GM21825 (cell line): ENCODE results near the gene CMTM8.
"Not testable (repeated sequence)": the region's sequence is repeated elsewhere in the genome, so short reads cannot be mapped to it uniquely, and the experiment has no call there.

ENCODE experiments used
- ATAC-seq: cut with Tn5 transposase; IDR thresholded peaks from one replicate; pipeline ENCODE4 v1.9.1; 2021; ENCODE audit warnings: mild to moderate bottlenecking, moderate library complexity; ENCODE audit not compliant: unreplicated experiment

Gene CMTM8, protein sequence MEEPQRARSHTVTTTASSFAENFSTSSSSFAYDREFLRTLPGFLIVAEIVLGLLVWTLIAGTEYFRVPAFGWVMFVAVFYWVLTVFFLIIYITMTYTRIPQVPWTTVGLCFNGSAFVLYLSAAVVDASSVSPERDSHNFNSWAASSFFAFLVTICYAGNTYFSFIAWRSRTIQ

DNA sequence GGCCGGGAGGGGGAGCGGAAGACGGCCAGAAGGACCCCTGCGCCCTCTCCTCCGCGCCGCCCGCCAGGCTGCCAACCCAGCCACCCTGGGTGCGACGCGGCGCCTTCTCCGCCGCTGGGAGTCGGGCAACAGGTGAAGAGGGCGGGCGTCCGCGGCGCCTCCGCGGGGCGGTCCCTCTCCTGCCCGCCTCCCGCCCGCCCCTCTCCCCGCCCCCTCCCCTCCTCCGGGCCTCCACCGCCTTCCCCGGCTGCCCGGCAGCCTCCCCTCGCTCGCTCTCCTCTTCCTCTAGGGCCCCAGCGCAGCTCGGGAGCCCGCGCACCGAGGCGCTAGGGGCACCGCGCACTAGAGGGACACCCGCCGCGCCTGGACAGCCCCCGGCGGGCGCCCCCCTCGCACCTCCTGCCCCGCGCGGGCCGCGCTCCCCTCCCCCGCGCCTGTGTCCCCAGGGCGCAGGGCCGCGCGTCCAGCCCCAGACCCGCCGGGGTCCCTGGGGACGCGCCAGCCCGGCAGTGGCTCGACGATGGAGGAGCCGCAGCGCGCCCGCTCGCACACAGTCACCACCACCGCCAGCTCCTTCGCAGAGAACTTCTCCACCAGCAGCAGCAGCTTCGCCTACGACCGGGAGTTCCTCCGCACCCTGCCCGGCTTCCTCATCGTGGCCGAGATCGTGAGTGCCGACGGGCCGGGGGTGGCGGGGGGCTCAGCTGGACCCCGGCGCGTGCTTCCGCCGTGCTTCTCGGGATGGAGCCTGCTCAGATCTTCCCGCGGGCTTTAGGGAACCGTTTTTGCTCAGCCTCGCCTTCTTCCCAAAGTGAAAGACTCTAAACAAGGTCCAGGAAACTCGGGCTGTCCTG lies at the start of gene CMTM8:
Gene CMTM8, plus strand, starts transcription at position 228 of the 854 bp plus-strand sequence. Its CDS starts 293 bp downstream, at position 521.
- no peak for ATAC-seq

DNA sequence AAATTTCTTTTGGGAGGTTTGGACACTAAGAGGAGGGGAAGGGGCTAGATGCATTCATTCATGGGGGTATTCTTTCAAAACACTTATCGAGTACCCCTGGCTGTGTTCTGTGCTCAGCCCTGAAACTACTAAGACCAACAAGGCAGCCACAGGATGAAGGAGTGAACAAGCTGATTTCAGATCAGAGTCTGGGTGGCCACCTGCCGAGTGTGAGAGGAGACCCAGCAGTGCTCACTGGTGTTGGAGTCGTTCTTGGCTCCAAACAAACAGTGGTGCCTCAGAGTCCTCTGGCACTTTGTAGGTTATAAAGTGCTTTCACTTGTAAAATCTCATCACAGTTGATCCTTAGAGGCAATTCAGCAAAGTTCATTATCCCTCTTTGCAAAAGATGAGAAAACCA lies 48.8 kb upstream of the CMTM8 start:
- no peak for ATAC-seq

DNA sequence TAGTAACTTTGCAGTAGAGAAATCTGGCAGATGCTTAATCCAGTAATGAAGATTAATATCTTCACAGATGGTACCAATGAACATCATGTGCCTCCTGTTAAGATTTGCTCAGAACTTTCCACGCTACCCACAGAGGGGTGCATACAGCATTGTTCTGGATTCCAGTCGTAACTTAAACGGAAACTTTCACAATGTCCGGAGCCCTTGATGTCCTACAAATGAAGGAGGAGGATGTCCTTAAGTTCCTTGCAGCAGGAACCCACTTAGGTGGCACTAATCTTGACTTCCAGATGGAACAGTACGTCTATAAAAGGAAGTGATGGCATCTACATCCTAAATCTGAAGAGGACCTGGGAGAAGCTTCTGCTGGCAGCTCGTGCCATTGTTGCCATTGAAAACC lies 47.9 kb upstream of the CMTM8 start:
- ATAC-seq = not testable (repeated sequence)

DNA sequence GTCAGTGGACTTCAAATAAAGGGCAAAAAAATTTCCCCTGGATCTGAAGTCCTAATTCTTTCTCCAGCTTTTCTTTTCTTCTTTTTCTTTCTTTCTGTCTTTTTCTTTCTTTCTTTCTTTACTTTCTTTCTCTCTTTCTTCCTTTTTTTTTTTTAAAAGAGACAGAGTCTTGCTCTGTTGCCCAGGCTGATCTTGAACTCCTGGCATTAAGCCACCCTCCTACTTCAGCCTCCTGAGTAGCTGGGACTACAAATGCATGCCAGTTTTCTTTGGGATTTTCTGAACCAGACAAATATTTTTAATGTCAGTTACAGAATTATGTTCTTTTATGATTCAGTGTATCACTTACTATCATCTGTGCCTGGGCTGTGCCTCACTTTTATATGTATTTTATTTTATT lies 45.4 kb upstream of the CMTM8 start:
- no peak for ATAC-seq

DNA sequence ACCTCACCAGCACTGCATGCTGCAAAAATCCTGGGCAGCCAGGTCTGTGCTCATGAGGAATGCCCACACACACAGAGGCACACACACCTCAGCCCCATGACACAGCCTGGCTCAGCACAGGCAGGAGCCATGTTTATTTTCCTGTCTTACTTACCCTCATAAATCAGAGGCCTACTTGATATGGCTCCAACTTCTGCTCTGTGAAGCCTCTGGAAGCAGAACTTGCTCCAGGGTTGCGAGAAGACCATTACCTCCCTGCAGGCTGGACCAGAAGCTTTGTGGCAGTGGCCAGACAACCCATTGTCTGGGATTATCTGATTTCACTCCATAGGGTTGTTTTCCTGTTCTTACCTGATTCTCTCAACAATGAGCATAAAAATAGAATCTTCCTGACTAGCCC lies 43.8 kb upstream of the CMTM8 start:
- no peak for ATAC-seq

DNA sequence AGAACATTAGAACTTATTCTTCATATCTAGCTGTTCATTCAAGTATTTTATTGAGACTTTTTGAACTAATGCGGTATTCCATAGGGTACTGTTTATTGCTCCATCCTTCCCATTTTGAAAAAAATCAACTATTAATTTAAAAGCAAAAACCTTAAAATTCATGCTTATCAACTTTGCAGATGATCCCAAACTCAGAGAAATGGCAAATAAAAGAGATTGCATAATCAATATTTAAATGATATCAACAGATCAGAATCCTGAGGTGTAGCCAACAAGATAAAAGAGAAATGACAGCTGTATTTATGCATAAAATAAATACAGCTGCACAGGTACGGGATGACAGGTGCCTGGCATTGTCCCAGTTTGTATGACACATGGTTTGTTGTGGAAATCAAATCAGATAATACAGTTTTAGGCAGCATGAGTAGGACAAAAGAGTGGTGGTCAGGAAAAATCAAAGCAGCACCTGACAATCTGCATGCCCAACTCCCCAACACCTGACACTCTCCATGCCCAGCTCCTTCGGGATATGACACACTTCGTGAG lies 42.4 kb upstream of the CMTM8 start:
- no peak for ATAC-seq

DNA sequence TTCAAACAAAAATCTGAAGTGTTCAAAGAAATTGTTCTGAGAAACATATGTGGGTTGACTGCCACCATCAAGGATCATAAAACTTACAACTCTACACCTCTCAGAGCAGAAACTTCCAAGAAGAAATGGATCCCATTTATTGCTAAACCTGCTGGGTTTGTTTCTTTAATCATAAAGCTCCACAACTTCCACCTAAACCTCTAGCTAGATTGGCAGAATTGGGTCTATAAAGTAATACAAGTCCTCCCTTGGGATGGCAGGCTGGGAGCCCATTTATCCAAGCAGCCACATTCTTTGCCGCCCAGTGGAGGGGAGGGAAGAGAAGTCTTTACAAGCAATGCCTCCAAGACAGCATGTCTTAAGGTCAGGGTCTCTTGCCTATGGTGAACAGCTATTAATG lies 40.5 kb upstream of the CMTM8 start:
- no peak for ATAC-seq

DNA sequence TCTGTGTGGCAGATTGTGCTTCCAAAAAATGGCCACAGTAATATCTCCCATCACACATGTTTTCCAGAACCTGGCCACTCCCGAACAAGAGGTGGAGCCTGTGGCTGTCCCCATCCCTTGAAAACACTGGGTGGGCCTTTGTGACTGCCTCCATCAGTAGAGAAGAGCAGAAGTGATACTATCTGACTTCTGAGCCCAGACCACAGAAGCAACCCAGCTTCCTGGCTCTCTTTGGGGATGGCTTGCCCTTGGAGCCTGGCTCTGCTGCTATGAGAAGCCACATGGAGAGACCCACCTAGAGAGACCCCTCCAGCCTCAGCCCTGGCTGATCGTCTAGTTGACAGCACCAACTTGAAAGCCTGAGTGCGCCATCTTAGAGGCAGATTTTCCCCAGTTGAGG lies 39.8 kb upstream of the CMTM8 start:
- no peak for ATAC-seq

DNA sequence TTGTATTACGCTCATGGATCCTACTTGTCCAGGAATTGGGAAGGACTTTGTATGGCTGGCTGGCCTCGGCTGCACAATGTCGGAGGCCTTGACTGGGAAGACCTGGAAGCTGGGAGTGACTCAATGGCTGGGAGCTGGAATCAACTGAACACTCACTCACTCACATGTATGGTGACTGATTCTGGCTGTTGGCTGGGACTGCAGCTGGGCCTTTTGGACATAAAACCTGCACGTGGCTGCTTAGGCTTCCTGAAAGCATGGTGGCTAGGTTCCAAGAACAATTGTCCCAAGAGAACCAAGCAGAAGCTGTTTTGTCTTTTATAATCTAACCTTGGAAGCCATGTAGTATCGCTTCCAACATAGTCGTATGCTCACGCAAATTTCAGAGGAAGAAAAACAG lies 38.0 kb upstream of the CMTM8 start:
- no peak for ATAC-seq

DNA sequence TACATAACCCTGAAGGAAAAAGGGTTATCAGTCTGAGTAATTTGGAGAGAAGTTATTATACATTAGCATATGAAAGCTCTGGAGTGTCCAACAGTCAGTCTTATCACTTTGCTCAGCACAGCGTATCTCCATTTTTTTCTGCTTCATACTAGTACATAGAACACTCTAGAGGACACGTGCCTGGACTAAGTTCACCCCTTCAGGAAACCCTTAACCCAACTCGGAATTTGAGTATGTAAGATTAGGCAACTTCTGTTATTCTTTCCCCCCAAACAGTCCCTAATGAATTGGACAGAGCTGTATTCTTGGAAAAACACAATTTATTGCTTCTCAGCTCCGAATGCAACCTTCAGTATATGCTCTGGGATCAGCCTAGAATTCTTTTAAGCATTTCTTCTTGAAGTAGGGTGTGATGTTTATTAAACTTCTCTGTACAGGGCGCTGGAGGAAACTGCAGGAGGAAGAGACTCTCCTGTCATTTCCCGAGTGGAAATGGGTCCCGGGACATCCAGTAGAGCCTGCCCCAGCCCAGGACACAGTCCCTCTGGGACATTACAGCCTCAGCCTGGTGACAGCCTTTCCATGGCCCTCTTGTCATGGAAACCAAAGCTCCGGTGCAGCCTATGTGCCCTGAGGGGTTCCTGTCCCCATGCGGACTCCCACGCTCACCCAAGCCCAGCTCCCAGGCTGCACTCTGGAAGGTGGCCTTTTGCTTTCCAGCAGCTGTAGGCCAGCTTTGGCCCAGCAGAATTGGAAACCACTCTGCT lies 37.3 kb upstream of the CMTM8 start:
- no peak for ATAC-seq

DNA sequence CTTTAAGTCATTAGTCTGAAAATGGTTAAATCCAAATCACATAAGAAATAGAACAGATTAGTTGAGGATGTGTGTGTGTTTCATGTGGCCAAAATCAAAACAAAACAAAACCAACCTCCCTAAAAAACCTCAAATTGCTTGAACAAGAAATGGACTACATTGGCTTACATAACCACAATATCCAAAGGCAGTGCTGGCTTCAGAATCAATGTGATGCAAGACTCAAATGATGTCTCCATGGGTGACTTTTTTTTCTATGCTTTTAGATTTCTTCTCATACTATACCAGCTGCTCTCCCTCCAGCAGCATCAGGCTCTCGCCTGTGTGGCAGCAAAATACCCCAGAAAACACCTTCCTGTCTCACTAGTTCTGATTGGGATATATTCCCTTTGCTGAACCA lies 36.0 kb upstream of the CMTM8 start:
- ATAC-seq = no peak

DNA sequence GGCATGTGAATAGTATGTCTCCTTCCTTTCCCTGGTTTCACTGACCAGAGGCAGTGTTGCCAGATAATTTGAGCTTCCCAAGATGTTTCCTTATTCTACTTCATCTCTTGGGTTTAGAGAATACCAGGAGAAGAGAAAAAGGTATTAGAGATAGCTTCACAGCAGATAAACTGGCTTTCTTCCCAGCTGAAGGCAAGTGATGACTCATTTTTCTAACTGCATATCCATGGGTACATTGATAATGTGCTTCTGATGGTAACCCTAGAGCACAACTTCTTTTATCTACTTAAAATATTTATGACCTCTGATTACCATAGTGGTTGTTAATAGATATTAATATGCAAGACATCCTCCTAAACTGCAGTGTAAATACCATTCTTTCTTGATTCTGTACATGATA lies 34.6 kb upstream of the CMTM8 start:
- no peak for ATAC-seq

DNA sequence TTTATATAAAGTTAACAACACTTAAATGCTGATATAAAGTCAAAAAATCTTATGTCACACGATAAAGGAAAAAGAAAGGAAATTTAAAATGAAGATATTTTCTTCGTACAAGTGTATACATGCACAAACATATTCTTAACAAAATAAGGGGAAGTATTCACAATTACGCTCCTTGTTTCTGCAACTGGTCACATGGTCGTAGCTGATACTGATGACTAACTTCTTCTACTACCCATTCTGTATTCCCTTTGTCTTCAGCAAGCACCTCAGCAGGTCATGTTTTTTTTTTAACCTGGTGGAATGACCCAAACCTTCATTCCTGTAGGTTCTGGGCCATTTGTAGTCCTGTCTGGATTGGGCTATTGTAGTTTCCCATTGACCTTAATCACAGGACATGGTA lies 30.0 kb upstream of the CMTM8 start:
- no peak for ATAC-seq

DNA sequence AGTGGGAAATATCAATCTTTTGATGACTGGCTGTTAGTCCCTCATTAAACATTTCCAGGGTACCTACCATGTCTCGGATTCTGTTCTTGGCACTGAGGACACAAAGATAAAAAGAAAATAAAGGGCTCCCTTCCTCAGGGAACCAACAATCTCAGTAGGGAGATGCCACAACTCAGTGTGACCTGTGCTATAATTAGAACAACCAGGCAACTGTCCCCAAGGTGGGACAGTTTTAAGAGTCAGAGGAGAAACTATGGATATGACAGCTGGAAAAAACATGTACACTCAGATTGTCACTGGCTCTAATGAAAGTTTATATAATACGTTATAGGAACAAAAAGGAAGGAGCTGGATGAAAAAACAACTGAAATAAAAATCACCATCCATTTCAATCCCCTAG lies 23.3 kb upstream of the CMTM8 start:
- no peak for ATAC-seq

DNA sequence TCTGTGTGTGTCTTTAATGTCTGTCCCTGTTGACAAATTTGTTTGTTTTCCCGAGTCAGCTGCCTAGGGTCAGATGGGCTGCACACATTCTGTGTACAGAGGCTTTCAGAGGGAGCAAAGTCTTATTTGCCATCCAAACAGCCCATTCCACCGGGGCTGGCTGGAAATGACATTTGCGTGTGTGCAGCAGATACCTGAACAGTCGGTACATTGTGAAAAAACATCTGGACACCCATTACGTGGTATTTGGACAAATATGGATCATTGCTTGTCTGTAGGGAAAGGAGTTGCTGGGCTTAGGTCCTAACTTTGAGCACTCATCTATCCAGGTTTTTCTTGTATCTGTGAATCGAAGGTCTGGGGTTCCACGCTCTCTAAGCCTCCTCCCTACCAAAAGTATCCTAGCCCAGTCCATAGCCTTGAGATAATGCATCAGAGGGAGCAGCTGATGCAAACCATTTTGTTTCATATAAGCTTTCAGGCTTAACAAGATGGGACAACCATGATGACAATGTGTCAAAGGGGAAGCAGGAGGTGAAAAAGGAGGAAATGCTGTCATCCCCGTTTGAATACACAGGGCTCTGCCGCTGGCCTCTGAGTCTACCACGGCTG lies 22.2 kb upstream of the CMTM8 start:
- ATAC-seq = no peak

DNA sequence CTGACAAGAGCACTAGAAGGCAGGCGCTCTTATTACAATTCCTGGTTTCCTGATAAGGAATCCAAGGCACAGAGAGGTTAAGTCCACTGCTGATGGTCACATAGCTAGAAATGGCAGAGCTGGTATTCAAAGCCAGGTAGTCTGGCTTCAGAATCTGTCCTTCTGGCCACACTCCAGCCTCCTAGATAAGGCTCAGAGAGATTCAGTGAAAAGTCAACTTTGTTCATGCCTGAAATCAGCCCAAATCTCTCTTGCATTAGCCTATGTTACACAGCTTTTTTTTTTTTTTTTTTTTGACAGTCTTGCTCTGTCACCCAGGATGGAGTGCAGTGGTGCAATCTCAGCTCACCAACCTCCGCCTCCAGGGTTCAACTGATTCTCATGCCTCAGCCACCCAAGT lies 21.1 kb upstream of the CMTM8 start:
- ATAC-seq = no peak

DNA sequence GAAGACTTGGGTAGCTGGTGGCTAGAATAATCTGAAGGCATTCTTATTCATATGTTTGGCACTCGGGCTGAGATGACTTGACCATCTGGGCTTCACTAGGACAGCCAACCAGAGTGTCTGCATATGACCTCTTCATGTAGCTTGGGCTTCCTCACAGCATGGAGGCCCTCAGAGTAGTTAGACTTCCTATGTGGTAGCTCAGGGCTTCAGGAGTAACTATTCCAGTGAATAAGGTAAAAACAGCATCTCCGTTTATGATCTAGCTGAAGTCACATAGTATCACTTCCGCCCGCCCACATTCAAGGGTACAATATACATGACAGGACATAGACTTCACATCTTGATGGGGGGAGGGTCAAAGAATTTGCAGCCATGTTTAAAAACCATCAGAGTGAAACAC lies 18.9 kb upstream of the CMTM8 start:
- no peak for ATAC-seq

DNA sequence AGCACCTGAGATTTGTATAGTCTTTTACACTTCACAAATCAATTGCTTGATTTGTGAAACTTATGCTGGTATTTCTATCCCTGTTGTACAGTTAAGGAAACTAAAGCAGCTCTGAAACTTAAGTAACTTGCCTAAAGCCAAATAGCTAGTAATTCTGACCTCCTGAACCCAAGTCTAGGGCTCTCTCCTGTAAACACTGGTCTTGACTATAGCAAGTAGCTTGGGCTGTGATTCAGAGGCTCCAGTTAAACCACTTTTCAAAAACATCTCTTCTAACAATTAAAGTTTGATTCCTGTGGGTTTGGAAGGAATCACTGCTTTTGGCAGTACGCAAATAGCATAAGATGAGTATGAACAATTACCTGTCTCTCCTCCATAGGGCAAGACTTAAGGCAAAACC lies 18.5 kb upstream of the CMTM8 start:
- no peak for ATAC-seq

DNA sequence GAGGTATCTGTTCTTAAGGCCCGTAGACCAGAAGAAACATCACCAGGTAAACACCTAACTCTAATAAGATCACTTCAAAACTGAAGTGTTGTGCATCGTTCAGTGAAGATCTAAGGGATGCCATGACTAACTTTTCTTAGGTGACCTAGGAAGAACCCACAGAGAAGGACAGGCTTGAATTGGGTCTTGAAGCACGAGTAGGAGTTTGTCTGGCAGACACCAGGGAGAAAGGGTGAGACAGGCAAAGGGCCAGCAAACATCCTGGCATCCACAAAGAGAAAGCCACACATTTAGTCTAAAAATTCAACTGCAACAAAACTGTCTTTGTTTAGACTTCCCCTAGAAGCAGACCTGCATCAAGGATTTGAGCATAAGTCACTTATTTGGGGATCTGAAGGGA lies 15.5 kb upstream of the CMTM8 start:
- no peak for ATAC-seq

DNA sequence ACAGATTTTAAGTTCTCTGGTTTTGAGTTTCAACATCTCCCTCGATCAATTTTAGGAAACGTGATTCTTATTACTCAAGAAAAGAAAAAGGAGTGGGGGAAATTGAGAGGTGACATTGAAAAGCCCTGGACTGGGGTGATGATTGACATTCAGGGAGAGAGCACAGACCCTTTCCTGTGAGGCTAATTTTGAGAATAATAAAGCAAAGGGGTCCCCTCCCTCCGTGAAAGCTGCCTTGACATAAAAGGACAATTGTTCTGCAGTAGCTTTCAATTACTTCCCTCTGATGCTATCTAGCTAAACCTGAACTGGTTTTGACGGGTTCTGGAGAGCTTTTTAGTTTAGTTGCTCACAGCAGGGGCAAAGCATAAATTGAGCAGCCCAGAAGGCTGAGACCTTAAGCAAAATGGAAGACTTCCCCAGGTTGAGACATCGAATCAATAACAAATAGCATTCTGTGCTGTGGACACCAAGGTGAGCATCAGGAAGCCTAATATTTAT lies 14.4 kb upstream of the CMTM8 start:
- no peak for ATAC-seq

DNA sequence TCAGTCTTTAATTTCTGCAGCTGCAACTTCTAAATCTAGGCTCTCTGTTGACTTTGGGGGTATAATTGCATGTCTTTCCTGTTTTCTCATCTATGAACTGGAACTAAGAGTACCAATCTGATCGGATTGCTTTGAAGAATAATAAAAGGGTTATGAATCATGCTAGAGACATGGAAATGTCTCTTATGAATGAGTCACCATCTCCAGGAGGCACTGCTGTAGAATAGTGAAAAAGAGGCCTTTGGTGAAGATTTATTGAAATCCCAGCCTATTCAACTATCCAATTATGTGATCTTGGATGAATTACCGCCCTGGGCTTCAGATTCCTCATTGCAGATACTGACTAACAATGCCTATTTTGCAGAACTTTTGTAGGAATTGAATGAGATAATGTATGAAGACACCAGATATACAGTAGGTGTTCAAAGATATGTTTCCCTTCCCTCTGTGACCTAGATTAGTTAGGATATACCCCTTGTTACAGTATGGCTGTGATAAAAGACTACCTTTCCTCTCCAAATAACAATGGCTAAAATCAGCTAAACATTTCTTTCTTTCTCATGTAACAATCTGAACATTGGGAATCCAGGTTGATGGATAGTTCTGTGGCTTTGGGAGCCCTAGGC lies 11.5 kb upstream of the CMTM8 start:
- no peak for ATAC-seq
